Ishikawa (cell line): Measurements from ENCODE around the gene MRPS18B.

Source experiments
- CEBPB ChIP-seq: IDR thresholded peaks from 2 replicates; pipeline ENCODE4 v1.6.1; 2012
- EGR1 ChIP-seq: IDR thresholded peaks from 2 replicates; pipeline ENCODE4 v1.6.1; 2012
- FOXM1 ChIP-seq: IDR thresholded peaks from 2 replicates; pipeline ENCODE4 v1.6.1; 2012; ENCODE audit warnings: low read depth, borderline replicate concordance
- RAD21 ChIP-seq: IDR thresholded peaks from 2 replicates; pipeline ENCODE4 v1.6.1; 2012; ENCODE audit warnings: low read depth
- TAF1 ChIP-seq: IDR thresholded peaks from 2 replicates; pipeline ENCODE4 v1.6.1; 2012; ENCODE audit warnings: low read depth, mild to moderate bottlenecking
- TCF12 ChIP-seq: IDR thresholded peaks from 2 replicates; pipeline ENCODE4 v1.6.1; 2012; ENCODE audit warnings: low read depth
- YY1 ChIP-seq: IDR thresholded peaks from 2 replicates; pipeline ENCODE4 v1.6.1; 2012; ENCODE audit warnings: low read depth
- TF ChIP-seq, protein P1 (sequence below): IDR thresholded peaks from 2 replicates; pipeline ENCODE4 v1.6.1; 2012; ENCODE audit warnings: low read depth, mild to moderate bottlenecking
- TF ChIP-seq, protein P2 (sequence below): IDR thresholded peaks from 2 replicates; pipeline ENCODE4 v1.6.1; 2012

The MRPS18B gene

DNA sequence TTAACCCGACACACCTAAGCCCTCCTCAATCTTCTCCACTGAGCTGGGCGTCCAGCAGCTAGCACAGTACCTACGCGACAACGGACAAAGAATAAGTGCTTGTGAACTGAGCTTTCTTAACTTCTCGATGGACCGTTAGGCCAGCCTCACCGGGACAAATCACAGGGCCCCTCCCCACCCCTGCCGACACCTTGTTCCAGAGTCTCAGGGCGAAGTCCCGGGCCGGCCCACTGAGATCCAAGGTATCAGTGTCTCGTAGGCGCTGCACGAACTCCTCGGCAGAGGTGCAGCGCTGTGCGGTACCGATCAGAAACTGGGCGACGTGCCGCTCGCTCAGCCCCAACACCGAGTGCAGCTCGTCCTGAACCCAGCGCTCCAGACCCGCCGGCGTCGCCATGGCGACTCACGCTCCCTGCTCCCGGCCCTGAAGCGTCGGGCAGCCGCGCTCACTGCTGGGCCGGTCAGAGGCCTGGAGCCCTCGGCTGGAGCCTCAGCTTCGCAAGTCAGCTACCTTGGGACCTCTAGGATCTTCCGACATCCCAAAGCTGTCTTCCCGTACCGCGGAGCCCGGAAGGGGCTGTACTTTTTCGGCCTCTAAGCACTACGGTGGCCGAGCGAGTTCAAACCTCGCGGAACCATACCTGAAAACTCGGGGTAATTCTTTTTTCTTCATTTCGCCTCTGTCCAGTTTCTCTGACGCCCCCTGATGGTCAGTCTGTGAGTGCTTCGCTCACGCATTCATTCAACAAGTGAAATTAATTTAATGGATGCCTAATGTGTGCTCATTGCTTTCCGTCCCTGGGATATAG lies 55.0 kb downstream of the MRPS18B start, which contains the start of gene DHX16:
Gene DHX16, minus strand, starts transcription at position 562 of the 809 bp plus-strand sequence. Its CDS starts 165 bp downstream, at position 397.
- TF ChIP-seq TAF1, result peak; percentile 75
- no peak for TF ChIP-seq CEBPB
- TF ChIP-seq, protein P1, sequence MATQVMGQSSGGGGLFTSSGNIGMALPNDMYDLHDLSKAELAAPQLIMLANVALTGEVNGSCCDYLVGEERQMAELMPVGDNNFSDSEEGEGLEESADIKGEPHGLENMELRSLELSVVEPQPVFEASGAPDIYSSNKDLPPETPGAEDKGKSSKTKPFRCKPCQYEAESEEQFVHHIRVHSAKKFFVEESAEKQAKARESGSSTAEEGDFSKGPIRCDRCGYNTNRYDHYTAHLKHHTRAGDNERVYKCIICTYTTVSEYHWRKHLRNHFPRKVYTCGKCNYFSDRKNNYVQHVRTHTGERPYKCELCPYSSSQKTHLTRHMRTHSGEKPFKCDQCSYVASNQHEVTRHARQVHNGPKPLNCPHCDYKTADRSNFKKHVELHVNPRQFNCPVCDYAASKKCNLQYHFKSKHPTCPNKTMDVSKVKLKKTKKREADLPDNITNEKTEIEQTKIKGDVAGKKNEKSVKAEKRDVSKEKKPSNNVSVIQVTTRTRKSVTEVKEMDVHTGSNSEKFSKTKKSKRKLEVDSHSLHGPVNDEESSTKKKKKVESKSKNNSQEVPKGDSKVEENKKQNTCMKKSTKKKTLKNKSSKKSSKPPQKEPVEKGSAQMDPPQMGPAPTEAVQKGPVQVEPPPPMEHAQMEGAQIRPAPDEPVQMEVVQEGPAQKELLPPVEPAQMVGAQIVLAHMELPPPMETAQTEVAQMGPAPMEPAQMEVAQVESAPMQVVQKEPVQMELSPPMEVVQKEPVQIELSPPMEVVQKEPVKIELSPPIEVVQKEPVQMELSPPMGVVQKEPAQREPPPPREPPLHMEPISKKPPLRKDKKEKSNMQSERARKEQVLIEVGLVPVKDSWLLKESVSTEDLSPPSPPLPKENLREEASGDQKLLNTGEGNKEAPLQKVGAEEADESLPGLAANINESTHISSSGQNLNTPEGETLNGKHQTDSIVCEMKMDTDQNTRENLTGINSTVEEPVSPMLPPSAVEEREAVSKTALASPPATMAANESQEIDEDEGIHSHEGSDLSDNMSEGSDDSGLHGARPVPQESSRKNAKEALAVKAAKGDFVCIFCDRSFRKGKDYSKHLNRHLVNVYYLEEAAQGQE, result no peak
- peak; percentile 56; the same call in 1 of the 2 replicates for TF ChIP-seq YY1
- TF ChIP-seq EGR1, result no peak
- TF ChIP-seq, protein P2, sequence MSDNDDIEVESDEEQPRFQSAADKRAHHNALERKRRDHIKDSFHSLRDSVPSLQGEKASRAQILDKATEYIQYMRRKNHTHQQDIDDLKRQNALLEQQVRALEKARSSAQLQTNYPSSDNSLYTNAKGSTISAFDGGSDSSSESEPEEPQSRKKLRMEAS, result peak; percentile 22
- TF ChIP-seq TCF12, result peak; percentile 72; the same call in 1 of the 2 replicates
- TF ChIP-seq FOXM1, result no peak
- peak; percentile 60 for TF ChIP-seq RAD21
